Testis (tissue), 2 donors: Measurements from ENCODE around the gene COL1A2.

Experiments used
- CTCF ChIP-seq, 3 experiments: fragments of 450-650 bp in 2 of 3; fragments of 200-600 bp in 1 of 3; sonication (generic) in 1 of 3; IDR thresholded peaks; one replicate each; pipeline ENCODE4 v1.5.1; 2016 to 2019; ENCODE audit warnings: antibody characterized with exemption in 3 of 3, mild to moderate bottlenecking in 2 of 3, moderate library complexity in 1 of 3
- POLR2A ChIP-seq: fragments of 450-650 bp; IDR thresholded peaks from one replicate; pipeline ENCODE4 v1.6.1; 2017; ENCODE audit warnings: antibody characterized with exemption, mild to moderate bottlenecking, moderate library complexity

- TF ChIP-seq CTCF (IDR thresholded peaks at IDR 0.05) (no peak), POLR2A (no peak)
These were observed 10.8 kb downstream of the COL1A2 start for GRCh38 chr7:94405506-94405905.
